ENCODE measurements around the gene SIPA1L2. TPM values are rescaled to one million over a fixed set of nuclear protein-coding genes. Genes with fewer than 3 reads are reported as not detected.
A peak's percentile ranks its signal among the peaks of the same experiment; 100 is the strongest.

Gene SIPA1L2
- polyA plus RNA-seq, 1 donor, result 14.3 TPM

DNA sequence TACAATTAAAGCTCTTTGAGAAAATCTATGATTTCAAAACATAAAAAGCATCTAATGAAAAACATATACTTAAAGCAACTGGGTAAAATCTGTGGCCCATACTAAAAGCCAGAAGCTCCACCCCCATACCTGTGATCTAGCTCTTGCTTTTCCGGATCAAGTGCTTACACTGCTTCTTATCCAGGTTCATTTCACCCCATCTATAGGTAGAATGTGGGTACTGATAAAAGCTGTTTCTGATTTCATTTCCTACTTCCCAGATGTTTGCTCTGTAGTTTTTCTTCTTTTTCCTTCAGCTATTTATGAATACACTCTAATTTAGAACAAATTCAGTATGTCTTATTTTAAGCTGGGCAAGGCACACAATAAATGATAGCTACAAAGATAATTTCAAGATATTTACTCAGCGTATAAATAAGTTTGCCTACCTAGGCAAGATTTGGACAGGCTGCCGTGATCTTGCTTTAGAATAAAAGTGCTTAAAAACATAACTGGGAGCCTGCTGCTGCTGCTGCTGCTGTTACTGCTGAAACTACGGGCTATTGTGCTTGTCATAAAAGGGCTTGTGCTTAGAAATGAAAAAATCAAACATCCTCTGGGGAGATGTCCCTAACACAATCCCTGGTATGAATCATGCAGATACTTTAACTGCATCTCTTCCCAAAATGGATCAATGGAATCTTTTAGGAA, 2.1 kb downstream of the SIPA1L2 start:
- Histone ChIP-seq H3K27me3 (ENCODE audit: control insufficient read depth, insufficient read depth, low read length) (no peaks in the 10 kb centered on the region), H3K4me3 (ENCODE audit: low read length) (peak overlapping the region; percentile 75), H3K36me3 (ENCODE audit: control insufficient read depth, insufficient read depth, low read length) (no peaks in the 10 kb centered on the region), H3K27ac (ENCODE audit: low read length) (peak overlapping the region; percentile 16), H3K9me3 (ENCODE audit: control insufficient read depth, low read depth, low read length) (no peaks in the 10 kb centered on the region), H3K4me1 (ENCODE audit: control insufficient read depth, insufficient read depth, low read length) (peaks cover 11% of the 10 kb centered on the region)
- 23% methylated on average over 3 of the region's 4 CpGs for whole genome bisulfite sequencing (ENCODE audit: insufficient coverage, low lambda C conversion rate)
- DNase-seq, result peak; percentile 53 to 70

GRCh38 chr1:232627171-232627570, 2.8 kb downstream of the SIPA1L2 start:
- H3K9me3 ChIP-seq (ENCODE audit: control insufficient read depth, low read depth, low read length), result no peaks in the 10 kb centered on the region
- no peaks in the 10 kb centered on the region for H3K27me3 ChIP-seq (ENCODE audit: control insufficient read depth, insufficient read depth, low read length)
- no peak overlapping the region for H3K27ac ChIP-seq (ENCODE audit: low read length)
- no peak for DNase-seq
- peaks cover 13% of the 10 kb centered on the region for H3K4me1 ChIP-seq (ENCODE audit: control insufficient read depth, insufficient read depth, low read length)
- H3K4me3 ChIP-seq (ENCODE audit: low read length), result peak overlapping the region; percentile 3
- no CpG with 5 or more reads among the region's 4 CpGs for WGBS (ENCODE audit: insufficient coverage, low lambda C conversion rate)
- no peaks in the 10 kb centered on the region for H3K36me3 ChIP-seq (ENCODE audit: control insufficient read depth, insufficient read depth, low read length)

DNA sequence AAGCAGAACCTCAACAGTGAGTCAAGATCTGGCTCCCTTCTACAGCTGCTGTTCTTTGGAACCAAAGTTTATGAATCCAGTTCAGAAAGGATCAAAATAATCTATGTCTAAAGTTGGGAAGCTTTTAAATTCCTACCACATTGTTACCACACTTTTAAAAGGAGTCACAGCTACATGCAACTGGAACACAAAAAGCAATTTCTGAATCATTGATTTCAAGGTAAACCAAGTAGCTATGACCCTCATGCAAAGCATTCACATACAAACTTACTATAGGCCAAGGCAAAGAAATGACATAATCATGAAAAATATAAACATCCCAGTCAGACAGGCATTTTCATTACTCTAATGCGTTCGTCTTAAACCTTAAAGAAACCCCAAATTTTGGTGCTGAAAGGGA, 3.5 kb downstream of the SIPA1L2 start:
- WGBS (ENCODE audit: insufficient coverage, low lambda C conversion rate), result no CpG with 5 or more reads among the region's 2 CpGs
- H3K4me1 ChIP-seq (ENCODE audit: control insufficient read depth, insufficient read depth, low read length), result peaks cover 20% of the 10 kb centered on the region
- no peak overlapping the region for H3K27ac ChIP-seq (ENCODE audit: low read length)
- no peak for DNase-seq
- H3K4me3 ChIP-seq (ENCODE audit: low read length), result no peak overlapping the region
- no peaks in the 10 kb centered on the region for H3K9me3 ChIP-seq (ENCODE audit: control insufficient read depth, low read depth, low read length)
- H3K27me3 ChIP-seq (ENCODE audit: control insufficient read depth, insufficient read depth, low read length), result no peaks in the 10 kb centered on the region
- no peaks in the 10 kb centered on the region for H3K36me3 ChIP-seq (ENCODE audit: control insufficient read depth, insufficient read depth, low read length)

DNA sequence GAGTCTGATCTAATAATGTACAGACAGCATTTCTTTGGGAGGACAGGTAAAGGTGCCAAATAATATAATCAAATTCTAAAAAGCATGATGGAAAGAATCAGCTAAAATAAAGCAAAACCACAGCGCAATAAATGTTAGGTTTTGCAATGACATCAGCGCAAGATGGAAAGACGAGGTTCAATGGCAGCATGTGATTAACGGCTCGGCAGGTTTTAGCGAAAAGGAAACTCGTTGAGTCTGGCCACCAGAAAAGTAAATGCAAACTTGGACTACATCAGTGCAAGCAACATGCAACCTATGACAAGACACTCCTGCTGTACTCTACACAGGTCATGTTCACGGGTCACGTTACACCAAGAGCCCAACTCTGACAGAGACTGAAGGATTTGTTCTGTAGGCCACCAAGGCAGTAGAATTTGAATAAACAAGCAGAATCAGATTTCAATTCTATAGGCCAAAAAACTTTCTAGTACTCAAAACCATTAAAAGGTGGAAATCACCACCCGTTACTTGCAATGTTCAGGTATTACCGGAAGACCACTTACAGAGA, 4.5 kb downstream of the SIPA1L2 start:
- H3K27ac ChIP-seq (ENCODE audit: low read length), result no peak overlapping the region
- peaks cover 25% of the 10 kb centered on the region for H3K4me1 ChIP-seq (ENCODE audit: control insufficient read depth, insufficient read depth, low read length)
- H3K9me3 ChIP-seq (ENCODE audit: control insufficient read depth, low read depth, low read length), result no peaks in the 10 kb centered on the region
- no peak overlapping the region for H3K4me3 ChIP-seq (ENCODE audit: low read length)
- DNase-seq, result no peak
- no peaks in the 10 kb centered on the region for H3K36me3 ChIP-seq (ENCODE audit: control insufficient read depth, insufficient read depth, low read length)
- H3K27me3 ChIP-seq (ENCODE audit: control insufficient read depth, insufficient read depth, low read length), result no peaks in the 10 kb centered on the region
- 83% methylated on average over 1 of the region's 11 CpGs for WGBS (ENCODE audit: insufficient coverage, low lambda C conversion rate)

- Histone ChIP-seq H3K36me3 (ENCODE audit: control insufficient read depth, insufficient read depth, low read length) (no peaks in the 10 kb centered on the region), H3K9me3 (ENCODE audit: control insufficient read depth, low read depth, low read length) (no peaks in the 10 kb centered on the region), H3K27me3 (ENCODE audit: control insufficient read depth, insufficient read depth, low read length) (no peaks in the 10 kb centered on the region), H3K4me3 (ENCODE audit: low read length) (no peak overlapping the region), H3K27ac (ENCODE audit: low read length) (no peak overlapping the region), H3K4me1 (ENCODE audit: control insufficient read depth, insufficient read depth, low read length) (peaks cover 28% of the 10 kb centered on the region)
- DNase-seq, result no peak
- 48% methylated on average over 3 of the region's 7 CpGs for WGBS (ENCODE audit: insufficient coverage, low lambda C conversion rate)
Observed at GRCh38 chr1:232624546-232625281, 5.2 kb downstream of the SIPA1L2 start.

- Histone ChIP-seq H3K27ac (ENCODE audit: low read length) (peak overlapping the region; percentile 69), H3K27me3 (ENCODE audit: control insufficient read depth, insufficient read depth, low read length) (no peaks in the 10 kb centered on the region), H3K4me1 (ENCODE audit: control insufficient read depth, insufficient read depth, low read length) (peaks cover 28% of the 10 kb centered on the region), H3K36me3 (ENCODE audit: control insufficient read depth, insufficient read depth, low read length) (no peaks in the 10 kb centered on the region), H3K9me3 (ENCODE audit: control insufficient read depth, low read depth, low read length) (no peaks in the 10 kb centered on the region), H3K4me3 (ENCODE audit: low read length) (no peak overlapping the region)
- no CpG with 5 or more reads among the region's 8 CpGs for WGBS (ENCODE audit: insufficient coverage, low lambda C conversion rate)
- no peak for DNase-seq
Observed at GRCh38 chr1:232622981-232623380, 7.0 kb downstream of the SIPA1L2 start.

DNA sequence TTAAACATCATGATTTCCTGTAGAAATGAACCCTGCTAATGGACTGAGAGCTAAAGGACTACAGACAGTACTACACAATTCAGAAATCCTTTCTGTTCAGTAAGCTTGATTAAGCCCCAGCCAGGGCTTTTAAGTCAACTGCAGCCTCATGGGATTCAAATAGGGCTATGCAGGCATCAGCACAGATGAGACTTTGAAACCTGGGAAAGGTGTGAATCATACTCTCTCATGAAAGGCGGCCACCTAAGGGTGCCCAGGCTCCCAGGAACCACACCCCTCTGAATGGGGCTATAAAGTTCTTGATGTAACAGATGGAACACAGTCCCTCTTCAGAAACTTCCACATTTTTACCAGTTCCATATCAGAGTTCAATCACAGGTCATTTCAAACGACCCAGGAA, 7.6 kb downstream of the SIPA1L2 start:
- peak; percentile 78 to 94 for DNase-seq
- no peaks in the 10 kb centered on the region for H3K9me3 ChIP-seq (ENCODE audit: control insufficient read depth, low read depth, low read length)
- no peaks in the 10 kb centered on the region for H3K27me3 ChIP-seq (ENCODE audit: control insufficient read depth, insufficient read depth, low read length)
- no peak overlapping the region for H3K4me3 ChIP-seq (ENCODE audit: low read length)
- H3K27ac ChIP-seq (ENCODE audit: low read length), result peak overlapping the region; percentile 69
- no peaks in the 10 kb centered on the region for H3K36me3 ChIP-seq (ENCODE audit: control insufficient read depth, insufficient read depth, low read length)
- peaks cover 27% of the 10 kb centered on the region for H3K4me1 ChIP-seq (ENCODE audit: control insufficient read depth, insufficient read depth, low read length)
- no CpG with 5 or more reads among the region's 2 CpGs for WGBS (ENCODE audit: insufficient coverage, low lambda C conversion rate)

DNA sequence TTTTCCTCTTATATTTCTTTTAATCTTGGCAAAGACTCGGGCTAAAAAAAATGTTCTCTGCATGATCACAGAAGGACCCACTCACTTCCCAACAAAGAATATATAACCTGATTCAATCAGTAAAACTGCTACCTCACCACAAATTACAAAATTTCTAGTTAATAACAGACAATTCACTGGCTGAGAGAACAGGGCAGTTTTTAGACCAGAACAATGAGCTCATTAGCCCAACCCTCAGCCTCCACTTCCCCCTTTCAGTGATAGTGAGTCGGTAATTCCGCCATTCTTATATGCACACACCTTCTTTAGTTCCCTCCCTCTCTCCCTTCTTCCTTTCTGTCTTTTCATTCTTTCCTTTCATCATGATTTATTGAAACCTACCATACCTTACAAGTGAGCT, 8.9 kb downstream of the SIPA1L2 start:
- peaks cover 25% of the 10 kb centered on the region for H3K4me1 ChIP-seq (ENCODE audit: control insufficient read depth, insufficient read depth, low read length)
- H3K36me3 ChIP-seq (ENCODE audit: control insufficient read depth, insufficient read depth, low read length), result no peaks in the 10 kb centered on the region
- H3K27me3 ChIP-seq (ENCODE audit: control insufficient read depth, insufficient read depth, low read length), result no peaks in the 10 kb centered on the region
- H3K4me3 ChIP-seq (ENCODE audit: low read length), result no peak overlapping the region
- H3K27ac ChIP-seq (ENCODE audit: low read length), result peak overlapping the region; percentile 25
- DNase-seq, result no peak
- WGBS (ENCODE audit: insufficient coverage, low lambda C conversion rate), result 89% methylated on average over 3 of the region's 3 CpGs
- H3K9me3 ChIP-seq (ENCODE audit: control insufficient read depth, low read depth, low read length), result no peaks in the 10 kb centered on the region

DNA sequence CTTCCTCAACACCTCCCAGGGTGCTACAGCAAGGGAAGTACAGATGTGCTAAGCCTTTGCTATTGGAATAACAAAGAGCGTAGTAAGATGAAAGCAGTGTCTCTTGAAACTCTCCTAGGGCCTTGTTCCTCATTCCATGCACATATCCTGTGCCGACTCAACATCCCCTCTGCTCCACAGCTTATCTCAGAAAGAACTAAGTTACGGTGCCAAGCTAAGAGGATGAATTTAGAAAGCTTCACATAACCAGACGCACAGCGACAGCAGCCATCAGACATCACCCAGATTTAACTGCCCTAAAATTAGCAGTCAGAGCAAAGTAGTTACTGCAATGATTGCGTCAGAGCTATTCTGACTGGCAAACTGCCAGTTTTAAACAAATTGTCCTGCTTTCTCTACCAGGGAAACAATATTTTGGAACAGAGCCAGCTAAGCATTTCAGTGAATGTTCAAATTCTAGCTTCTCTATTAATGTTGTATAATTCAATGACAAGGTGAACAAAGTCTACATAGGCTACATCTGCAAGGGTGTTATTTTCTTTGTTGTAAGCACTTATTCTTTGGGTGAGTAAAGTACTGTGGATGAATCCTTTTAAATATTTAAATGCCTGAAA, 9.5 kb downstream of the SIPA1L2 start:
- no peak overlapping the region for H3K4me3 ChIP-seq (ENCODE audit: low read length)
- H3K4me1 ChIP-seq (ENCODE audit: control insufficient read depth, insufficient read depth, low read length), result peaks cover 25% of the 10 kb centered on the region
- no CpG with 5 or more reads among the region's 6 CpGs for WGBS (ENCODE audit: insufficient coverage, low lambda C conversion rate)
- DNase-seq, result peak; percentile 81 to 93
- H3K9me3 ChIP-seq (ENCODE audit: control insufficient read depth, low read depth, low read length), result no peaks in the 10 kb centered on the region
- H3K27ac ChIP-seq (ENCODE audit: low read length), result peak overlapping the region; percentile 25
- no peaks in the 10 kb centered on the region for H3K27me3 ChIP-seq (ENCODE audit: control insufficient read depth, insufficient read depth, low read length)
- H3K36me3 ChIP-seq (ENCODE audit: control insufficient read depth, insufficient read depth, low read length), result no peaks in the 10 kb centered on the region

DNA sequence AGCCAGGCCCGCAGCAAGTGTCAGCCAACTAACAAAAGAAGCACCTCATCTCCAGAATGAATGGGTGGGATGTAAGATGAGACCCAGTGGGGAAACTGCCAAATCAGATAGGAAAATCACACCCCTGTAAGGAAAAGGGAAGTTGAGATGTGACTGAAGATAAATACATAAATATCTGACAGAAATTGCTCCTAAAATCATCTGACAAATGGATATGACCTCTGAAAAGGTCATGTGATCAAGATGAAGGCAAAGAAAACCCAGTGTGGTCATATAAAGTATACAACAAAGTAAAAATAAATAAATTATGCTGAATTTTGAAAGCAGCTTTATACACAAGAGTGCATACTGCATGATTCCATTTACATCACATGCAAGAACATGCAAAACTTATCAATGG, 12.7 kb downstream of the SIPA1L2 start:
- WGBS (ENCODE audit: insufficient coverage, low lambda C conversion rate), result no CpG with 5 or more reads among the region's 1 CpG
- no peak overlapping the region for H3K4me3 ChIP-seq (ENCODE audit: low read length)
- no peaks in the 10 kb centered on the region for H3K9me3 ChIP-seq (ENCODE audit: control insufficient read depth, low read depth, low read length)
- no peak overlapping the region for H3K27ac ChIP-seq (ENCODE audit: low read length)
- no peaks in the 10 kb centered on the region for H3K27me3 ChIP-seq (ENCODE audit: control insufficient read depth, insufficient read depth, low read length)
- H3K36me3 ChIP-seq (ENCODE audit: control insufficient read depth, insufficient read depth, low read length), result no peaks in the 10 kb centered on the region
- DNase-seq, result no peak
- peaks cover 20% of the 10 kb centered on the region for H3K4me1 ChIP-seq (ENCODE audit: control insufficient read depth, insufficient read depth, low read length)
